ENCODE measurements around the gene CEMP1. TPM values are rescaled to one million over a fixed set of nuclear protein-coding genes. Genes with fewer than 3 reads are reported as not detected.

CEMP1 gene
- total RNA-seq, 1 donor from 2014 or later = not detected

- H3K27me3 ChIP-seq = no peaks in the 10 kb centered on the region
- peak overlapping the region; percentile 53 for H3K27ac ChIP-seq
- TF ChIP-seq CTCF (IDR thresholded peaks at IDR 0.05) = no peak
- peak; percentile 15 to 49 for TF ChIP-seq POLR2AphosphoS5 (IDR thresholded peaks at IDR 0.05; ENCODE audit: insufficient read depth in 1 of 2, low read depth in 1 of 2)
- intact Hi-C loops (cut with DNase I) = no loop called here
- no peaks in the 10 kb centered on the region for H3K9me3 ChIP-seq
- H3K36me3 ChIP-seq = no peaks in the 10 kb centered on the region
- peaks cover 31% of the 10 kb centered on the region for H3K4me1 ChIP-seq
- H3K4me3 ChIP-seq = peak overlapping the region; percentile 16 to 37
- no peak for DNase-seq (ENCODE audit: extremely low spot score in 2 of 2)
Measured at GRCh38 chr16:2482708-2483534, 48.3 kb downstream of the CEMP1 start.

GRCh38 chr16:2482249-2482648 lies 49.0 kb downstream of the CEMP1 start:
- H3K36me3 ChIP-seq = no peaks in the 10 kb centered on the region
- H3K4me3 ChIP-seq = peak overlapping the region in 1 of 2 donors; percentile 37
- H3K9me3 ChIP-seq = no peaks in the 10 kb centered on the region
- TF ChIP-seq CTCF (IDR thresholded peaks at IDR 0.05) (no peak), POLR2AphosphoS5 (IDR thresholded peaks at IDR 0.05; ENCODE audit: insufficient read depth in 1 of 2, low read depth in 1 of 2) (no peak), POLR2A (IDR thresholded peaks at IDR 0.05) (no peak)
- peaks cover 31% of the 10 kb centered on the region for H3K4me1 ChIP-seq
- H3K27ac ChIP-seq = peak overlapping the region; percentile 53
- H3K27me3 ChIP-seq = no peaks in the 10 kb centered on the region
- intact Hi-C loops (cut with DNase I) = no loop called here
- no peak for DNase-seq (ENCODE audit: extremely low spot score in 2 of 2)

GRCh38 chr16:2481676-2482075 lies 49.5 kb downstream of the CEMP1 start:
- Histone ChIP-seq H3K9me3 (no peaks in the 10 kb centered on the region), H3K36me3 (no peaks in the 10 kb centered on the region), H3K4me1 (peaks cover 27% of the 10 kb centered on the region), H3K27ac (no peak overlapping the region), H3K27me3 (no peaks in the 10 kb centered on the region), H3K4me3 (no peak overlapping the region)
- no peak for TF ChIP-seq POLR2A (IDR thresholded peaks at IDR 0.05)
- no peak for TF ChIP-seq CTCF (IDR thresholded peaks at IDR 0.05)
- TF ChIP-seq POLR2AphosphoS5 (IDR thresholded peaks at IDR 0.05; ENCODE audit: insufficient read depth in 1 of 2, low read depth in 1 of 2) = no peak
- intact Hi-C loops (cut with DNase I) = no loop called here
- DNase-seq (ENCODE audit: extremely low spot score in 2 of 2) = no peak

GRCh38 chr16:2480948-2481347 lies 50.3 kb downstream of the CEMP1 start:
- no peaks in the 10 kb centered on the region for H3K27me3 ChIP-seq
- H3K27ac ChIP-seq = no peak overlapping the region
- TF ChIP-seq POLR2AphosphoS5 (IDR thresholded peaks at IDR 0.05; ENCODE audit: insufficient read depth in 1 of 2, low read depth in 1 of 2) (no peak), POLR2A (IDR thresholded peaks at IDR 0.05) (no peak), CTCF (IDR thresholded peaks at IDR 0.05) (no peak)
- no peaks in the 10 kb centered on the region for H3K9me3 ChIP-seq
- no peaks in the 10 kb centered on the region for H3K36me3 ChIP-seq
- DNase-seq (ENCODE audit: extremely low spot score in 2 of 2) = no peak
- peaks cover 31% of the 10 kb centered on the region for H3K4me1 ChIP-seq
- intact Hi-C loops (cut with DNase I) = no loop called here
- H3K4me3 ChIP-seq = no peak overlapping the region

MicroRNAs encoded within 50 kb of the gene (microRNA counts, 767-probe panel; counts per million panel counts)
- 238 to 261 counts per million in 2 donors for microRNA hsa-miR-3178

Small RNA genes lying within 50 kb of the gene (microRNA-seq; reads per million reads assigned to microRNA genes)
- gene MIR3178 (ENCODE audit: borderline number of aligned reads, borderline replicate concordance) = not detected

Small RNA genes lying within 50 kb of the gene (small RNA-seq; reads per million reads assigned to genes)
- gene AC093525.1 (not detected), gene MIR3178 (not detected)

Other genes starting within 250 kb of the CEMP1 start
- gene ABCA3, start 190.7 kb downstream of the CEMP1 start, total RNA-seq = 5.4 TPM
- gene CCNF, start 102.0 kb downstream of the CEMP1 start, total RNA-seq = 2.5 TPM
- 2.5 TPM for gene TEDC2, start 71.3 kb downstream of the CEMP1 start, total RNA-seq
- not detected for gene NTN3, start 60.1 kb downstream of the CEMP1 start, total RNA-seq
- 9.6 TPM for gene TBC1D24, start 56.3 kb downstream of the CEMP1 start, total RNA-seq
- gene ATP6V0C, start 17.5 kb downstream of the CEMP1 start, total RNA-seq = 133 TPM
- 25.5 TPM for gene AMDHD2, start 11.0 kb downstream of the CEMP1 start, total RNA-seq
- 29.2 TPM for gene PDPK1, start 6.6 kb upstream of the CEMP1 start, total RNA-seq
- gene KCTD5, start 151.1 kb upstream of the CEMP1 start, total RNA-seq = 19.4 TPM
- 61.6 TPM for gene PRSS27, start 188.8 kb upstream of the CEMP1 start, total RNA-seq
- 534 TPM for gene SRRM2, start 221.2 kb upstream of the CEMP1 start, total RNA-seq
- 530 TPM for gene ELOB, start 245.9 kb upstream of the CEMP1 start, total RNA-seq

Data from vagina (tissue), 2 donors.